Thoracic aorta (tissue), 2 donors: ENCODE measurements around the gene WWC2. TPM values are rescaled to one million over a fixed set of nuclear protein-coding genes. Genes with fewer than 3 reads are reported as not detected.

Experiments used
- ATAC-seq: fragments of 150-250 bp; one replicate; pipeline ENCODE4 v1.8.0; 2017; ENCODE audit warnings: low read depth; ENCODE audit not compliant: insufficient number of reproducible peaks, low FRiP score
- DNase-seq: peaks from one replicate; pipeline ENCODE4 v3.0.0-alpha.2; 2020; ENCODE audit warnings: low spot score
- H3K27ac ChIP-seq, 2 donors: fragments of 200-600 bp; sonication (generic); 1 replicate in 1 of 2; 2 replicates in 1 of 2; pipeline ENCODE4 v1.5.1; 2016; ENCODE audit warnings: mild to moderate bottlenecking in 2 of 2, moderate library complexity in 2 of 2
- H3K27me3 ChIP-seq: fragments of 200-600 bp; sonication (generic); replicated peaks from 2 replicates; pipeline ENCODE4 v1.6.0; 2016; ENCODE audit warnings: mild to moderate bottlenecking; ENCODE audit not compliant: insufficient read depth
- H3K36me3 ChIP-seq: fragments of 200-600 bp; sonication (generic); one replicate; pipeline ENCODE4 v1.5.1; 2016
- H3K4me1 ChIP-seq, 2 donors: fragments of 200-600 bp; sonication (generic); 1 replicate in 1 of 2; 2 replicates in 1 of 2; pipeline versions ENCODE4 v1.5.1 to v1.6.0; 2016; ENCODE audit warnings: low read depth in 2 of 2, mild to moderate bottlenecking in 1 of 2; ENCODE audit not compliant: control insufficient read depth in 1 of 2
- H3K4me3 ChIP-seq: fragments of 200-600 bp; sonication (generic); 2 replicates; pipeline ENCODE4 v1.5.1; 2016; ENCODE audit warnings: mild to moderate bottlenecking
- H3K9me3 ChIP-seq: fragments of 200-600 bp; sonication (generic); 2 replicates; pipeline ENCODE4 v1.5.1; 2016
- CTCF ChIP-seq: fragments of 200-600 bp; sonication (generic); IDR thresholded peaks from one replicate; pipeline ENCODE4 v1.5.1; 2019; ENCODE audit warnings: antibody characterized with exemption
- total RNA-seq, 2 donors: library from RNA; depleted of rRNA; stranded (reverse); fragments of >200 nt; gene quantifications; one replicate each; pipeline versions ENCODE4 v1.1.0 to v1.2.3, GENCODE V29; 2016

WWC2 gene
- total RNA-seq, 2 donors from 2014 or later = 21.1 to 44.8 TPM

GRCh38 chr4:183287309-183287659 lies 188.2 kb downstream of the WWC2 start:
- H3K36me3 ChIP-seq = peaks cover 34% of the 10 kb centered on the region
- no peak overlapping the region for H3K27ac ChIP-seq
- no peak for TF ChIP-seq CTCF
- no peaks in the 10 kb centered on the region for H3K4me1 ChIP-seq
- DNase-seq (no peak), ATAC-seq (no peak)
- H3K9me3 ChIP-seq = no peaks in the 10 kb centered on the region
- no peak overlapping the region for H3K4me3 ChIP-seq
- no peaks in the 10 kb centered on the region for H3K27me3 ChIP-seq

- Histone ChIP-seq H3K9me3 (no peaks in the 10 kb centered on the region), H3K4me1 (no peaks in the 10 kb centered on the region), H3K4me3 (no peak overlapping the region), H3K36me3 (peaks cover 34% of the 10 kb centered on the region), H3K27me3 (no peaks in the 10 kb centered on the region), H3K27ac (no peak overlapping the region)
- DNase-seq = no peak
- no peak for ATAC-seq
- no peak for TF ChIP-seq CTCF
These were observed 188.6 kb downstream of the WWC2 start for GRCh38 chr4:183287677-183288076.

- DNase-seq (no peak), ATAC-seq (no peak)
- no peak overlapping the region for H3K27ac ChIP-seq
- H3K27me3 ChIP-seq = no peaks in the 10 kb centered on the region
- H3K36me3 ChIP-seq = peaks cover 32% of the 10 kb centered on the region
- TF ChIP-seq CTCF = no peak
- H3K4me1 ChIP-seq = no peaks in the 10 kb centered on the region
- H3K4me3 ChIP-seq = no peak overlapping the region
- H3K9me3 ChIP-seq = no peaks in the 10 kb centered on the region
These were observed 189.9 kb downstream of the WWC2 start for GRCh38 chr4:183288955-183289354.

- Histone ChIP-seq H3K36me3 (peaks cover 31% of the 10 kb centered on the region), H3K27ac (no peak overlapping the region)
- no peak for ATAC-seq
These were observed 190.6 kb downstream of the WWC2 start for GRCh38 chr4:183289688-183290087.

GRCh38 chr4:183291070-183291469 lies 192.0 kb downstream of the WWC2 start:
- Histone ChIP-seq H3K27me3 (no peaks in the 10 kb centered on the region), H3K27ac (no peak overlapping the region), H3K4me3 (no peak overlapping the region), H3K4me1 (no peaks in the 10 kb centered on the region), H3K36me3 (peaks cover 34% of the 10 kb centered on the region), H3K9me3 (no peaks in the 10 kb centered on the region)
- DNase-seq (no peak), ATAC-seq (no peak)
- no peak for TF ChIP-seq CTCF

More at GRCh38 chr4:183289688-183290087, 190.6 kb downstream of the WWC2 start:
- no peaks in the 10 kb centered on the region for H3K27me3 ChIP-seq
- no peak for DNase-seq
- H3K4me1 ChIP-seq = no peaks in the 10 kb centered on the region
- no peaks in the 10 kb centered on the region for H3K9me3 ChIP-seq
- no peak for TF ChIP-seq CTCF
- no peak overlapping the region for H3K4me3 ChIP-seq
